HepG2 (cell line): ENCODE data around the gene TRIO. TPM values are rescaled to one million over a fixed set of nuclear protein-coding genes. Genes with fewer than 3 reads are reported as not detected.

Source experiments
- polyA plus RNA-seq, 8 experiments: library from polyadenylated mRNA; depleted of rRNA in 3 of 8; stranded (reverse) in 7 of 8; unstranded in 1 of 8; fragments of >200 nt; fragmentation: Illumina TruSeq in 4 of 8; extraction: Trizol in 4 of 8; gene quantifications; 2 replicates each; pipeline versions ENCODE4 v1.2.1 to v1.2.3, GENCODE V29; 2011 to 2016; ENCODE audit warnings: low read depth in 4 of 8, missing spikeins in 1 of 8, mixed read lengths in 1 of 8; ENCODE audit not compliant: insufficient read depth in 1 of 8
- total RNA-seq, 5 experiments: library from RNA; depleted of rRNA; stranded (reverse); fragments of >200 nt; fragmentation: Illumina TruSeq; extraction: Trizol; gene quantifications; 2 replicates each; pipeline ENCODE4 v1.2.3, GENCODE V29; 2016; ENCODE audit warnings: low read depth in 1 of 5
- TF ChIP-seq, protein P1 (sequence below): sonication (generic); formaldehyde crosslinking; conservative IDR thresholded peaks from 2 replicates; pipeline ENCODE4 v1.4.0; 2020; ENCODE audit warnings: mild to moderate bottlenecking, missing genetic modification reagents, moderate library complexity
- TF ChIP-seq, protein P2 (sequence below): IDR thresholded peaks from 2 replicates; pipeline ENCODE4 v1.4.0; 2020; ENCODE audit warnings: mild to moderate bottlenecking, missing genetic modification reagents

Gene TRIO
- total and polyA plus RNA-seq, 2 of the 13 experiments (the other 11 are each of a cell fraction or from before 2014, with no cell fraction given): 45.2 to 45.9 TPM

DNA sequence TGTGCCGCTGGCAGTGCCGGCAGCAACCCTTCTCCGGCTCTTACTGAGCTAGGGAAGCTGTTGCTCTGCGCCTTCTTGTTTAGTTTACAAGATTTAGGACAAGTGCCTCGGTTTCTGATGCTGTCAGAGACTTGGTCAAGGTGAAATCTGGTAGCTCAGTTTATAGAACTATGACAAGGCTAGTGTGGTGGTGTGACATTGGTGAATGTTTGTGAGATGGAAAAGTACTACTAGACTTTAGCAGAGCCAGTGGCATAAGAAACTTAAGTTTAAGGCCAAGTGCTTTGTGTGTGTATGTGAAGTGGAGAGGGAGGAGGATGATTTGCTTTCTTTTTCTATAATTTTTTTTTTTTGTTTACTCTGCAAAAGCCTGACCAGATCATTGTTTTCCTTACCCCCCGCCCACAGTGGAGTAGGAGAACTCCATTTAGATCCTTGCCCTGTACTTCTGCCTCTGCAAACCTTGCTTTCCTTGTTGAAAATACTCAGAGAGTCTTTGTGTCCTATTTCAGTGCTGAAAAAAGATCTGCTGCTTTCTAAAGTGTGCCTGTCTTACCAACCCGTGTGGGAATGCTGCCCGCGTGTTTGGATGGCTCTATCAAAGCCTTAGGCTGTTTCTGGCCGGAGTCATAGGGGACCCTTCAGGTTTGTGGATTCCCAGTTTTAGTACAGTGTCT is 75.9 kb downstream of the TRIO start (continued):
- TF ChIP-seq, protein P1, sequence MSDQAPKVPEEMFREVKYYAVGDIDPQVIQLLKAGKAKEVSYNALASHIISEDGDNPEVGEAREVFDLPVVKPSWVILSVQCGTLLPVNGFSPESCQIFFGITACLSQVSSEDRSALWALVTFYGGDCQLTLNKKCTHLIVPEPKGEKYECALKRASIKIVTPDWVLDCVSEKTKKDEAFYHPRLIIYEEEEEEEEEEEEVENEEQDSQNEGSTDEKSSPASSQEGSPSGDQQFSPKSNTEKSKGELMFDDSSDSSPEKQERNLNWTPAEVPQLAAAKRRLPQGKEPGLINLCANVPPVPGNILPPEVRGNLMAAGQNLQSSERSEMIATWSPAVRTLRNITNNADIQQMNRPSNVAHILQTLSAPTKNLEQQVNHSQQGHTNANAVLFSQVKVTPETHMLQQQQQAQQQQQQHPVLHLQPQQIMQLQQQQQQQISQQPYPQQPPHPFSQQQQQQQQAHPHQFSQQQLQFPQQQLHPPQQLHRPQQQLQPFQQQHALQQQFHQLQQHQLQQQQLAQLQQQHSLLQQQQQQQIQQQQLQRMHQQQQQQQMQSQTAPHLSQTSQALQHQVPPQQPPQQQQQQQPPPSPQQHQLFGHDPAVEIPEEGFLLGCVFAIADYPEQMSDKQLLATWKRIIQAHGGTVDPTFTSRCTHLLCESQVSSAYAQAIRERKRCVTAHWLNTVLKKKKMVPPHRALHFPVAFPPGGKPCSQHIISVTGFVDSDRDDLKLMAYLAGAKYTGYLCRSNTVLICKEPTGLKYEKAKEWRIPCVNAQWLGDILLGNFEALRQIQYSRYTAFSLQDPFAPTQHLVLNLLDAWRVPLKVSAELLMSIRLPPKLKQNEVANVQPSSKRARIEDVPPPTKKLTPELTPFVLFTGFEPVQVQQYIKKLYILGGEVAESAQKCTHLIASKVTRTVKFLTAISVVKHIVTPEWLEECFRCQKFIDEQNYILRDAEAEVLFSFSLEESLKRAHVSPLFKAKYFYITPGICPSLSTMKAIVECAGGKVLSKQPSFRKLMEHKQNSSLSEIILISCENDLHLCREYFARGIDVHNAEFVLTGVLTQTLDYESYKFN (CRISPR knock-in tag): no peak
- TF ChIP-seq, protein P2, sequence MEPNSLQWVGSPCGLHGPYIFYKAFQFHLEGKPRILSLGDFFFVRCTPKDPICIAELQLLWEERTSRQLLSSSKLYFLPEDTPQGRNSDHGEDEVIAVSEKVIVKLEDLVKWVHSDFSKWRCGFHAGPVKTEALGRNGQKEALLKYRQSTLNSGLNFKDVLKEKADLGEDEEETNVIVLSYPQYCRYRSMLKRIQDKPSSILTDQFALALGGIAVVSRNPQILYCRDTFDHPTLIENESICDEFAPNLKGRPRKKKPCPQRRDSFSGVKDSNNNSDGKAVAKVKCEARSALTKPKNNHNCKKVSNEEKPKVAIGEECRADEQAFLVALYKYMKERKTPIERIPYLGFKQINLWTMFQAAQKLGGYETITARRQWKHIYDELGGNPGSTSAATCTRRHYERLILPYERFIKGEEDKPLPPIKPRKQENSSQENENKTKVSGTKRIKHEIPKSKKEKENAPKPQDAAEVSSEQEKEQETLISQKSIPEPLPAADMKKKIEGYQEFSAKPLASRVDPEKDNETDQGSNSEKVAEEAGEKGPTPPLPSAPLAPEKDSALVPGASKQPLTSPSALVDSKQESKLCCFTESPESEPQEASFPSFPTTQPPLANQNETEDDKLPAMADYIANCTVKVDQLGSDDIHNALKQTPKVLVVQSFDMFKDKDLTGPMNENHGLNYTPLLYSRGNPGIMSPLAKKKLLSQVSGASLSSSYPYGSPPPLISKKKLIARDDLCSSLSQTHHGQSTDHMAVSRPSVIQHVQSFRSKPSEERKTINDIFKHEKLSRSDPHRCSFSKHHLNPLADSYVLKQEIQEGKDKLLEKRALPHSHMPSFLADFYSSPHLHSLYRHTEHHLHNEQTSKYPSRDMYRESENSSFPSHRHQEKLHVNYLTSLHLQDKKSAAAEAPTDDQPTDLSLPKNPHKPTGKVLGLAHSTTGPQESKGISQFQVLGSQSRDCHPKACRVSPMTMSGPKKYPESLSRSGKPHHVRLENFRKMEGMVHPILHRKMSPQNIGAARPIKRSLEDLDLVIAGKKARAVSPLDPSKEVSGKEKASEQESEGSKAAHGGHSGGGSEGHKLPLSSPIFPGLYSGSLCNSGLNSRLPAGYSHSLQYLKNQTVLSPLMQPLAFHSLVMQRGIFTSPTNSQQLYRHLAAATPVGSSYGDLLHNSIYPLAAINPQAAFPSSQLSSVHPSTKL (CRISPR knock-in tag): no peak
